ENCODE results near the gene CD19.
"Not testable (repeated sequence)": the region's sequence is repeated elsewhere in the genome, so short reads cannot be mapped to it uniquely, and the experiment has no call there.

CD19 gene

GRCh38 chr16:28931801-28932225, at the start of gene CD19:
Gene CD19 (plus strand): TSS chr16:28931971. CDS start chr16:28932001, 30 bp downstream.
- DNase-seq (ENCODE audit: low read depth in 1 of 2, low spot score in 1 of 2), result no peak

GRCh38 chr16:28882551-28883160, 49.1 kb upstream of the CD19 start:
- no peak for DNase-seq (ENCODE audit: low read depth in 1 of 2, low spot score in 1 of 2)

GRCh38 chr16:28883221-28883996, 48.4 kb upstream of the CD19 start:
- no peak for DNase-seq (ENCODE audit: low read depth in 1 of 2, low spot score in 1 of 2)

- DNase-seq (ENCODE audit: low read depth in 1 of 2, low spot score in 1 of 2), result no peak
Measured at GRCh38 chr16:28884045-28884444, 47.7 kb upstream of the CD19 start.

GRCh38 chr16:28886945-28887344, 44.8 kb upstream of the CD19 start:
- DNase-seq (ENCODE audit: low read depth in 1 of 2, low spot score in 1 of 2), result no peak

- DNase-seq (ENCODE audit: low read depth in 1 of 2, low spot score in 1 of 2), result not testable (repeated sequence)
Measured at GRCh38 chr16:28890355-28890754, 41.4 kb upstream of the CD19 start.

GRCh38 chr16:28891964-28892890, 39.5 kb upstream of the CD19 start:
- DNase-seq (ENCODE audit: low read depth in 1 of 2, low spot score in 1 of 2), result no peak

- DNase-seq (ENCODE audit: low read depth in 1 of 2, low spot score in 1 of 2), result no peak
Measured at GRCh38 chr16:28893291-28893690, 38.5 kb upstream of the CD19 start.

GRCh38 chr16:28895609-28896008, 36.2 kb upstream of the CD19 start:
- DNase-seq (ENCODE audit: low read depth in 1 of 2, low spot score in 1 of 2), result no peak

- DNase-seq (ENCODE audit: low read depth in 1 of 2, low spot score in 1 of 2), result no peak
Measured at GRCh38 chr16:28897826-28898225, 33.9 kb upstream of the CD19 start.

GRCh38 chr16:28898266-28898665, 33.5 kb upstream of the CD19 start:
- no peak for DNase-seq (ENCODE audit: low read depth in 1 of 2, low spot score in 1 of 2)

- DNase-seq (ENCODE audit: low read depth in 1 of 2, low spot score in 1 of 2), result no peak
Measured at GRCh38 chr16:28898942-28899341, 32.8 kb upstream of the CD19 start.

GRCh38 chr16:28899882-28900590, 31.7 kb upstream of the CD19 start:
- DNase-seq (ENCODE audit: low read depth in 1 of 2, low spot score in 1 of 2), result no peak

GRCh38 chr16:28900601-28901000, 31.2 kb upstream of the CD19 start:
- DNase-seq (ENCODE audit: low read depth in 1 of 2, low spot score in 1 of 2), result no peak

- no peak for DNase-seq (ENCODE audit: low read depth in 1 of 2, low spot score in 1 of 2)
Measured at GRCh38 chr16:28901862-28902261, 29.9 kb upstream of the CD19 start.

GRCh38 chr16:28902909-28903308, 28.9 kb upstream of the CD19 start:
- no peak for DNase-seq (ENCODE audit: low read depth in 1 of 2, low spot score in 1 of 2)

GRCh38 chr16:28903344-28904042, 28.3 kb upstream of the CD19 start:
- no peak for DNase-seq (ENCODE audit: low read depth in 1 of 2, low spot score in 1 of 2)

- DNase-seq (ENCODE audit: low read depth in 1 of 2, low spot score in 1 of 2), result no peak
Measured at GRCh38 chr16:28904363-28904762, 27.4 kb upstream of the CD19 start.

GRCh38 chr16:28904828-28905227, 26.9 kb upstream of the CD19 start:
- DNase-seq (ENCODE audit: low read depth in 1 of 2, low spot score in 1 of 2), result no peak

GRCh38 chr16:28905229-28905754, 26.5 kb upstream of the CD19 start:
- no peak for DNase-seq (ENCODE audit: low read depth in 1 of 2, low spot score in 1 of 2)

All from stimulated activated CD4-positive, alpha-beta T cell treated with anti-CD3 and anti-CD28 coated beads, Interleukin-15, amount 100 ng/mL, for 1 hour (primary cell).